HEK293T (cell line): ENCODE data around the gene RAVER1.
"Not testable (repeated sequence)": the region's sequence is repeated elsewhere in the genome, so short reads cannot be mapped to it uniquely, and the experiment has no call there.

Source experiments
- CTCF ChIA-PET: fragments of 350-600 bp; formaldehyde crosslinking; extraction: SDS; loops from one replicate; lab custom pipeline; 2021; ENCODE audit warnings: antibody characterized with exemption, inconsistent platforms; lab: Yijun Ruan, JAX
- POLR2A ChIA-PET: fragments of 350-600 bp; formaldehyde crosslinking; extraction: SDS; loops from one replicate; lab custom pipeline; 2020; ENCODE audit warnings: antibody characterized with exemption, inconsistent platforms; lab: Yijun Ruan, JAX
- DNase-seq: peaks from one replicate; pipeline ENCODE4 v3.0.0; 2012; ENCODE audit warnings: mixed read lengths; ENCODE audit errors: extremely low spot score
- ARNT ChIP-seq: fragments of 450-650 bp; IDR thresholded peaks from 2 replicates; pipeline ENCODE4 v1.6.1; 2017; ENCODE audit warnings: mild to moderate bottlenecking
- BHLHE40 ChIP-seq: fragments of 450-650 bp; IDR thresholded peaks from 2 replicates; pipeline ENCODE4 v1.6.1; 2016; ENCODE audit warnings: mild to moderate bottlenecking, moderate library complexity, borderline replicate concordance
- CTBP1 ChIP-seq: fragments of 450-650 bp; IDR thresholded peaks from 2 replicates; pipeline ENCODE4 v1.6.1; 2016; ENCODE audit warnings: borderline replicate concordance
- ELF4 ChIP-seq: fragments of 450-650 bp; IDR thresholded peaks from 2 replicates; pipeline ENCODE4 v1.6.1; 2017; ENCODE audit warnings: antibody characterized with exemption
- FOXA1 ChIP-seq: fragments of 450-650 bp; IDR thresholded peaks from 2 replicates; pipeline ENCODE4 v1.6.1; 2016; ENCODE audit warnings: mild to moderate bottlenecking
- FOXK2 ChIP-seq: fragments of 450-650 bp; IDR thresholded peaks from 2 replicates; pipeline ENCODE4 v1.6.1; 2016; ENCODE audit warnings: mild to moderate bottlenecking
- FOXM1 ChIP-seq: fragments of 450-650 bp; IDR thresholded peaks from 2 replicates; pipeline ENCODE4 v1.6.1; 2017; ENCODE audit warnings: mild to moderate bottlenecking, borderline replicate concordance
- HDGF ChIP-seq: fragments of 450-650 bp; IDR thresholded peaks from 2 replicates; pipeline ENCODE4 v1.6.1; 2017; ENCODE audit warnings: antibody characterized with exemption, borderline replicate concordance
- L3MBTL2 ChIP-seq: fragments of 450-650 bp; conservative IDR thresholded peaks from 2 replicates; pipeline ENCODE4 v1.6.1; 2016; ENCODE audit warnings: mild to moderate bottlenecking
- LEF1 ChIP-seq: fragments of 450-650 bp; IDR thresholded peaks from 2 replicates; pipeline ENCODE4 v1.6.1; 2017; ENCODE audit warnings: mild to moderate bottlenecking, borderline replicate concordance
- NFRKB ChIP-seq: fragments of 450-650 bp; IDR thresholded peaks from 2 replicates; pipeline ENCODE4 v1.6.1; 2016; ENCODE audit warnings: mild to moderate bottlenecking, moderate library complexity
- PKNOX1 ChIP-seq: fragments of 450-650 bp; IDR thresholded peaks from 2 replicates; pipeline ENCODE4 v1.6.1; 2016
- SP1 ChIP-seq: fragments of 450-650 bp; IDR thresholded peaks from 2 replicates; pipeline ENCODE4 v1.6.1; 2017
- SUZ12 ChIP-seq: fragments of 450-650 bp; IDR thresholded peaks from 2 replicates; pipeline ENCODE4 v1.6.1; 2016; ENCODE audit warnings: mild to moderate bottlenecking
- TARDBP ChIP-seq: fragments of 450-650 bp; IDR thresholded peaks from 2 replicates; pipeline ENCODE4 v1.6.1; 2016
- ZNF384 ChIP-seq: fragments of 450-650 bp; IDR thresholded peaks from 2 replicates; pipeline ENCODE4 v1.6.1; 2016

RAVER1 gene

GRCh38 chr19:10332965-10333757 is at the start of gene RAVER1:
RAVER1 (minus strand) TSS chr19:10333529; CDS start chr19:10333507, 22 bp downstream.
- ChIA-PET POLR2A (interaction anchor here (0.5 to 2.9 kb wide), 16 partner anchors 8 to 95 kb away, joined by 3 to 41 read pairs (median 5); partner anchors contain the start of genes FDX2, ICAM4, ICAM5 and TYK2), CTCF (interaction anchor here (1.1 kb wide), 1 partner anchor 55 kb away, joined by 4 read pairs; no protein-coding TSS in a partner anchor)
- peak; percentile 98 for DNase-seq
- TF ChIP-seq TARDBP: peak; percentile 89
- TF ChIP-seq HDGF: no peak
- TF ChIP-seq L3MBTL2: peak; percentile 84
- no peak for TF ChIP-seq ZNF384
- no peak for TF ChIP-seq CTBP1
- TF ChIP-seq BHLHE40: peak; percentile 75
- no peak for TF ChIP-seq NFRKB
- TF ChIP-seq FOXK2: no peak
- TF ChIP-seq LEF1: no peak
- no peak for TF ChIP-seq ELF4
- TF ChIP-seq ARNT: 0 out of 2 replicates have a peak, but pooled peaks have one; percentile 56
- no peak for TF ChIP-seq FOXA1
- TF ChIP-seq FOXM1: peak; percentile 39; the same call in 1 of the 2 replicates
- no peak for TF ChIP-seq SUZ12

- ChIA-PET CTCF (interaction anchor here (0.6 kb wide), 1 partner anchor 129 kb away, joined by 3 read pairs; no protein-coding TSS in a partner anchor), POLR2A (interaction anchor here (0.8 to 1.2 kb wide), 2 partner anchors 49 to 115 kb away, joined by 3 to 6 read pairs; no protein-coding TSS in a partner anchor)
- DNase-seq: not testable (repeated sequence)
Observed at GRCh38 chr19:10383223-10383499, 49.8 kb upstream of the RAVER1 start.

- CTCF ChIA-PET: interaction anchor here (0.5 to 1.9 kb wide), 7 partner anchors 8 to 122 kb away, joined by 3 to 11 read pairs (median 4); partner anchors contain the start of genes CDC37 and FDX2
- DNase-seq: peak; percentile 99
- TF ChIP-seq ZNF384: peak; percentile 100
- TF ChIP-seq SUZ12: no peak
- no peak for TF ChIP-seq BHLHE40
- TF ChIP-seq L3MBTL2: peak; percentile 94
- TF ChIP-seq HDGF: 0 out of 2 replicates have a peak, but pooled peaks have one; percentile 79
- peak; percentile 69 for TF ChIP-seq PKNOX1
- POLR2A ChIA-PET: interaction anchor here (0.6 to 2.2 kb wide), 29 partner anchors 8 to 186 kb away, joined by 3 to 23 read pairs (median 4); partner anchors contain the start of genes CDC37, DNMT1, ICAM1 and ICAM4
Observed at GRCh38 chr19:10380313-10381102, 47.2 kb upstream of the RAVER1 start, which contains the start of gene TYK2. TYK2 (minus strand) TSS chr19:10380572; CDS start chr19:10378406, 2,166 bp downstream.

GRCh38 chr19:10379880-10380312 is 46.6 kb upstream of the RAVER1 start:
- DNase-seq: no peak
- TF ChIP-seq ZNF384: no peak
- no peak for TF ChIP-seq SUZ12
- TF ChIP-seq SP1: no peak
- TF ChIP-seq FOXA1: no peak
- no peak for TF ChIP-seq HDGF
- no peak for TF ChIP-seq PKNOX1
- no peak for TF ChIP-seq FOXM1
- no peak for TF ChIP-seq ELF4
- ChIA-PET CTCF (interaction anchor here (0.7 to 1.9 kb wide), 4 partner anchors 9 to 64 kb away, joined by 3 to 11 read pairs (median 4); partner anchors contain the start of gene FDX2), POLR2A (interaction anchor here (0.6 to 2.2 kb wide), 19 partner anchors 9 to 185 kb away, joined by 3 to 23 read pairs (median 5); partner anchors contain the start of genes DNMT1, ICAM1, ICAM5 and MRPL4)

GRCh38 chr19:10378124-10378523 is 44.8 kb upstream of the RAVER1 start:
- no peak for DNase-seq
- ChIA-PET CTCF (no interaction called here), POLR2A (interaction anchor here (1.4 kb wide), 1 partner anchor 10 kb away, joined by 5 read pairs; no protein-coding TSS in a partner anchor)
- no peak for TF ChIP-seq LEF1
- no peak for TF ChIP-seq SUZ12
- TF ChIP-seq ZNF384: no peak
- no peak for TF ChIP-seq NFRKB
- TF ChIP-seq BHLHE40: no peak
- no peak for TF ChIP-seq ARNT
- TF ChIP-seq FOXA1: no peak
- TF ChIP-seq FOXK2: no peak
- TF ChIP-seq SP1: no peak
- TF ChIP-seq L3MBTL2: no peak
- no peak for TF ChIP-seq FOXM1
- no peak for TF ChIP-seq TARDBP
- no peak for TF ChIP-seq CTBP1
- TF ChIP-seq PKNOX1: no peak
- no peak for TF ChIP-seq ELF4
- no peak for TF ChIP-seq HDGF

GRCh38 chr19:10377140-10377640 is 43.9 kb upstream of the RAVER1 start:
- DNase-seq, CTCF ChIA-PET: not testable (repeated sequence)
- POLR2A ChIA-PET: interaction anchor here (1.4 kb wide), 1 partner anchor 9 kb away, joined by 5 read pairs; no protein-coding TSS in a partner anchor
